ENCODE measurements around the gene KCNK15. TPM values are rescaled to one million over a fixed set of nuclear protein-coding genes. Genes with fewer than 3 reads are reported as not detected.
A peak's percentile ranks its signal among the peaks of the same experiment; 100 is the strongest.

The KCNK15 gene
- total RNA-seq, 2 donors from 2014 or later, result 1.8 to 3.3 TPM

- 48 to 62% methylated on average over 4 of the region's 4 CpGs for WGBS, 2 donors
- H3K4me3 ChIP-seq, result no peak overlapping the region
- H3K36me3 ChIP-seq (replicated peaks in 1 of 2; ENCODE audit: insufficient read depth in 1 of 2, low read depth in 2 of 2), result no peaks in the 10 kb centered on the region
- no peak overlapping the region for H3K27ac ChIP-seq
- ATAC-seq, result no peak
- no peaks in the 10 kb centered on the region for H3K9me3 ChIP-seq
- intact Hi-C loops (cut with DNase I), result no loop called here
- no peaks in the 10 kb centered on the region for H3K27me3 ChIP-seq
- no peak for TF ChIP-seq POLR2A (IDR thresholded peaks at IDR 0.05)
- no peak for TF ChIP-seq CTCF (IDR thresholded peaks at IDR 0.05)
- no peaks in the 10 kb centered on the region for H3K4me1 ChIP-seq
- no peak for DNase-seq
These were observed 50.2 kb downstream of the KCNK15 start for GRCh38 chr20:44795836-44796235.

DNA sequence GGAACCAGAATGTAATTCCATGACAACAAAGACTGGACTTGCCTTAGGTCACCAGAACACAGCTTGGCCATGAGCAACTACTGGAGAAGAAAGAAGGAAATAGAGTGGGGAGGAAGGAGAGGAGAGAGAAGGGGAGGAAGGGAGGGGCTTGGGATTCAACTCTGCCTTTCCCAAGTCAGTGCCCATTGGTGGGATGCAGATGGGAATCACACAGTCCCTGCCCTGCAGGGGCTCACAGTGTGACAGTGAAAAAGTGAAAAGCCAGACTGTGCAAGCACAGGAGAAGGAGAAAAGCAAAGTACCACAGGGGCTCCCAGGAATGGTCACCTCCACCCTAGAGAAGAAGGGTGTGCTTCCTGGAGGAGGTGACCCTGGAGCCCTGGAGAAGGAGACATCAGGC, 50.6 kb downstream of the KCNK15 start:
- no peak for TF ChIP-seq POLR2A (IDR thresholded peaks at IDR 0.05)
- no peak for TF ChIP-seq CTCF (IDR thresholded peaks at IDR 0.05)
- Histone ChIP-seq H3K27me3 (no peaks in the 10 kb centered on the region), H3K4me3 (no peak overlapping the region), H3K9me3 (no peaks in the 10 kb centered on the region), H3K4me1 (no peaks in the 10 kb centered on the region), H3K27ac (no peak overlapping the region), H3K36me3 (replicated peaks in 1 of 2; ENCODE audit: insufficient read depth in 1 of 2, low read depth in 2 of 2) (no peaks in the 10 kb centered on the region)
- intact Hi-C loops (cut with DNase I), result no loop called here
- DNase-seq (no peak), ATAC-seq (no peak)

DNA sequence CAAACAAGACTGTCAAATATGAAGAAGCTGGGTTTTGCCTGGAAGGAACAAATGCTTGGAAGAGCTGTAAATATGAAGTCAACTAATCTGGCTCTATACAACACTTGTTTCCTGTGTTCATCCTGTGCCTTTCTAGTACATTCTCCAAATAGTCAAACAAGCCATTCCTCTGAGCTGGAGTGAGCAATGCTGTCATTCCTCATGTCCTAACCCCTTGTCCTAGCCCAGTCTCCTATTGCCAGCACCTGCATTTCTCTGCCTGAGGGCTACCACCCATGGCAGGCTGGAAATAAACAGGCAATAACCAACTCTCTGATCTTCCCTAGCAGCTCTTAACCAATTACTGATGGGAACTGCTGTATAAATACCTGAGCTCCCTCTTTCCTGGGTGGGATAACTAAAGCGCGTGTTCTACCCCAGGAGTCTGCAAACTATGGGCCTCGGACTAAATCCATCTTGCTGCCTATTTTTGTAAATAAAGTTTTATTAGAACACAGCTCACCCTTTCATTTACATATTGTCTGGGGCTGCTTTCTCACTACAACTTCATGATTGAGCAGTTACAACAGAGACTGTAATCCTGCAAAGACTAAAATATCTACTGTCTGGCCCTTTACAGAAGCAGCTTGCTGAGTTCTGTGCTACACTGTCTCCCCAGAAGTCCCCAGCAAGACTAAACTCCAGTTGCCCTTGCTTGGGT, 51.2 kb downstream of the KCNK15 start:
- TF ChIP-seq CTCF (IDR thresholded peaks at IDR 0.05) (no peak), POLR2A (IDR thresholded peaks at IDR 0.05) (no peak)
- intact Hi-C loops (cut with DNase I), result no loop called here
- H3K36me3 ChIP-seq (replicated peaks in 1 of 2; ENCODE audit: insufficient read depth in 1 of 2, low read depth in 2 of 2), result no peaks in the 10 kb centered on the region
- no peak for DNase-seq
- no peak overlapping the region for H3K4me3 ChIP-seq
- H3K4me1 ChIP-seq, result no peaks in the 10 kb centered on the region
- no peak for ATAC-seq
- 89 to 90% methylated on average over 3 of the region's 3 CpGs for WGBS, 2 donors
- no peaks in the 10 kb centered on the region for H3K27me3 ChIP-seq
- no peaks in the 10 kb centered on the region for H3K9me3 ChIP-seq
- H3K27ac ChIP-seq, result no peak overlapping the region

DNA sequence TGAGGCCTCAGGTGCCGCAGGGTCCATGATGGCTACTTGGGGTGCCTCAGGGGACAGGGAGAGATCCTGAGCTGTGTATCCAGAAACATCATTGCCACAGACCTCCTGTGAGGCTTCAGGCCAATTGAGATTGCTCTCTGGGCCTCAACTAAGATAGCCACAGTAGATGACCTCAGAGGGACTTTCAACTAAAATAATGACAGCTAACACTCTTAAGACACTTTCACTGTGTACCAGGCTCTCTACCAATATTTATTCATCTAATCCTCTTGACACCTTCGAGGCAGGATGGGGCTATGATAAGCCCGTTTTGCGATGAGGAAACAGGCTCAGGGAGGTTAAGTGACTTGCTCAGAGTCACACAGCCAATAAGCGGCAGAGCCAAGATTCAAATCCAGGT, 54.0 kb downstream of the KCNK15 start:
- ATAC-seq, result no peak
- Histone ChIP-seq H3K36me3 (replicated peaks in 1 of 2; ENCODE audit: insufficient read depth in 1 of 2, low read depth in 2 of 2) (no peaks in the 10 kb centered on the region), H3K4me3 (no peak overlapping the region), H3K4me1 (no peaks in the 10 kb centered on the region), H3K27ac (no peak overlapping the region), H3K27me3 (no peaks in the 10 kb centered on the region), H3K9me3 (no peaks in the 10 kb centered on the region)
- DNase-seq, result no peak
- 70 to 72% methylated on average over 5 of the region's 5 CpGs for WGBS, 2 donors
- TF ChIP-seq CTCF (IDR thresholded peaks at IDR 0.05) (no peak), POLR2A (IDR thresholded peaks at IDR 0.05) (no peak)
- intact Hi-C loops (cut with DNase I), result no loop called here

DNA sequence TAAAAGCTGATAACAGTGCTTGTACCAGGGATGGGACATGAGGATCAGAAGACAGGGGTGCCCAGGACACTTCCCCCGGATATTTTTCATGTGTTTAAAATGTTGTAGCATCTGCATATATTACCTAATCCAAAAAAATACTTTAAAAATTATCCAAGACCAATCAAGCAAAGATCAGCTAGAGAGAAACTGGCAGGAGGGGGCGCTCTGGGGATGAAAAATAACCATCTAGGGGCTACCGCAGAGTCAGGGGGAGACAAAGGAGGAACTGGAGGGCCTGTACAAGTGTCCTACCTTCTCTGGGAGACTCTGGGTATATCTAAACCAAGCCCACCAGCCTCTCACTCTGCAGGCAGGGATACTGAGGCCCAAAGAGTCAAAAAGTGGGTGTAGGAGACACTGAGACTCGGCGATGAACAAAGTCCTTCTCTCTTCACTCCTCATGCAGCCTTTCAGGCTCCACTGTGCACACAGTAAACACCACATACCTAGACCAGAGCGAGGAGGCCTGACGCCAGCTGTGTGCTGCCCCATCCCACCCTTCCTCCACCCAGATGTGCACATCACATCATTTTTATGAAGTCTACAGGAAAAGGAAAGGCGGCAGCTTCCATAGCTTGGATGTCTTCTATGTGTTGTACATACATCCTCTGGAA, 54.9 kb downstream of the KCNK15 start:
- TF ChIP-seq POLR2A (IDR thresholded peaks at IDR 0.05) (no peak), CTCF (IDR thresholded peaks at IDR 0.05) (peak in 1 of 7 experiments; percentile 15)
- Histone ChIP-seq H3K4me3 (no peak overlapping the region), H3K27me3 (no peaks in the 10 kb centered on the region), H3K4me1 (no peaks in the 10 kb centered on the region), H3K36me3 (replicated peaks in 1 of 2; ENCODE audit: insufficient read depth in 1 of 2, low read depth in 2 of 2) (no peaks in the 10 kb centered on the region), H3K9me3 (no peaks in the 10 kb centered on the region), H3K27ac (no peak overlapping the region)
- peak in 1 of 4 donors; percentile 10 for DNase-seq
- WGBS, 2 donors, result 62 to 77% methylated on average over 8 of the region's 8 CpGs
- intact Hi-C loops (cut with DNase I), result no loop called here
- ATAC-seq, result no peak
